SKM-1 treated with dmso at 0.1 percent for 144 hours (cell line): ENCODE results near the gene ELF1.
"Not testable (repeated sequence)": the region's sequence is repeated elsewhere in the genome, so short reads cannot be mapped to it uniquely, and the experiment has no call there.

ENCODE experiments used
- DNase-seq: peaks from one replicate; lab custom pipeline; 2025; ENCODE audit not compliant: unreplicated experiment; lab: John Stamatoyannopoulos, UW

The ELF1 gene

GRCh38 chr13:40941581-40941980 is 77.5 kb downstream of the ELF1 start:
- no peak for DNase-seq

- no peak for DNase-seq
Observed at GRCh38 chr13:40940841-40941240, 78.3 kb downstream of the ELF1 start.

GRCh38 chr13:40933508-40934204 is 85.5 kb downstream of the ELF1 start:
- no peak for DNase-seq

GRCh38 chr13:40932252-40932651 is 86.9 kb downstream of the ELF1 start:
- no peak for DNase-seq

- DNase-seq = no peak
Observed at GRCh38 chr13:40931719-40932118, 87.4 kb downstream of the ELF1 start.

GRCh38 chr13:40929883-40930282 is 89.2 kb downstream of the ELF1 start:
- DNase-seq = not testable (repeated sequence)

- no peak for DNase-seq
Observed at GRCh38 chr13:40928980-40929379, 90.1 kb downstream of the ELF1 start.

- no peak for DNase-seq
Observed at GRCh38 chr13:40927929-40928328, 91.2 kb downstream of the ELF1 start.

- no peak for DNase-seq
Observed at GRCh38 chr13:40923867-40924266, 95.2 kb downstream of the ELF1 start.

GRCh38 chr13:40922437-40923040 is 96.6 kb downstream of the ELF1 start:
- no peak for DNase-seq

- no peak for DNase-seq
Observed at GRCh38 chr13:40920826-40921225, 98.3 kb downstream of the ELF1 start.

- not testable (repeated sequence) for DNase-seq
Observed at GRCh38 chr13:40919901-40920300, 99.2 kb downstream of the ELF1 start.

GRCh38 chr13:40916207-40916998 is 102.7 kb downstream of the ELF1 start:
- no peak for DNase-seq

GRCh38 chr13:40914863-40915262 is 104.3 kb downstream of the ELF1 start:
- not testable (repeated sequence) for DNase-seq

GRCh38 chr13:40911341-40911740 is 107.8 kb downstream of the ELF1 start:
- no peak for DNase-seq

GRCh38 chr13:40910324-40911050 is 108.6 kb downstream of the ELF1 start:
- no peak for DNase-seq

- not testable (repeated sequence) for DNase-seq
Observed at GRCh38 chr13:40909541-40910200, 109.4 kb downstream of the ELF1 start.

- DNase-seq = no peak
Observed at GRCh38 chr13:40908546-40908945, 110.6 kb downstream of the ELF1 start.

- DNase-seq = not testable (repeated sequence)
Observed at GRCh38 chr13:40901032-40901431, 118.1 kb downstream of the ELF1 start.

- DNase-seq = not testable (repeated sequence)
Observed at GRCh38 chr13:40900568-40900967, 118.5 kb downstream of the ELF1 start.

GRCh38 chr13:40897053-40897452 is 122.1 kb downstream of the ELF1 start:
- no peak for DNase-seq
